NB4 (cell line): ENCODE data around the gene INPP5D.

Experiments
- DNase-seq: peaks from one replicate; pipeline ENCODE4 v3.0.0; 2010; ENCODE audit warnings: low read depth
- H3K4me3 ChIP-seq: one replicate; pipeline ENCODE4 v1.5.1; 2011; ENCODE audit warnings: mild to moderate bottlenecking, low read depth, low read length, moderate library complexity
- MYC ChIP-seq: IDR thresholded peaks from 2 replicates; pipeline ENCODE4 v1.6.1; 2011; ENCODE audit warnings: low read depth, low read length
- POLR2A ChIP-seq: IDR thresholded peaks from 2 replicates; pipeline ENCODE4 v1.6.1; 2011; ENCODE audit warnings: mild to moderate bottlenecking; ENCODE audit not compliant: insufficient read length; ENCODE audit errors: extremely low read depth
- TF ChIP-seq, protein P1 (sequence below): IDR thresholded peaks from 2 replicates; pipeline ENCODE4 v1.6.1; 2011; ENCODE audit warnings: low read depth, low read length
- TF ChIP-seq, protein P2 (sequence below): IDR thresholded peaks from one replicate; pipeline ENCODE4 v1.5.1; 2012; ENCODE audit warnings: low read depth, low read length

Gene INPP5D

DNA sequence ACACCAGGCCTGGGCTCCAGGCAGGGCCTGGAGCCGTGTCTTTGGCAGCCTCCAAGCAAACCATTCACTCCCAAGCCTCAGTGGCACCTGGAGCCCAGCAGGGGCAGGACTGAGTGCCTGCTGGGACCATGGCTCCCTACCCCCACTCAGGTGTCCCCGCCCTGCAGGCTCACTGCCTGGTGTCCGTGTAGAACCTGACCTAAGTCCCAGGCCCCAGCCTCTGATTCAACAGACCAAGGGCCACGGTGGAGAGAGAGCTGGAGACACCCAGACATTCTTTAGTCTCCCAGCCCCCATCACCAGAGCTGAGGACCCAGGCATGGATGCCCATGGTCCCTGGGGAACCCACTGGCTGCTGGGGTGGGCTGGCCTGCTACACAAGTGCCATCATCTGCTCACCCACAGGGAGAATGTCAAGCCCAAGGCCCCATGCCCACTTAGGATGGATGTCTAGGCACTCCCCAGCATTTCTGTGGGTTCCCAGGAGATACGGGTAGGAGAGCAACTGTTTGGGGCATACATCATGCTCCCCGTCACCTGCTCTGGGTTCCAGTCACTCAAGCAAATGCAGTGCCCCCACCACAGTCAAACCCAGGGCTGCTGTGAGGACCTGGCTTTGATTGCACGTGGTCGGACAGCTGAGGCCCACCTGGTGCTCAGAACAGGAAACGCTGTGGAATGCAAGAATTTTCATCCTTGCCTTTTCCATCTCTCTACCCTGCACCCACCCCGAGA is 148.4 kb downstream of the INPP5D start:
- no peak overlapping the region for H3K4me3 ChIP-seq
- DNase-seq = no peak
- TF ChIP-seq MYC (no peak), POLR2A (peak; percentile 9)
- TF ChIP-seq, protein P1, sequence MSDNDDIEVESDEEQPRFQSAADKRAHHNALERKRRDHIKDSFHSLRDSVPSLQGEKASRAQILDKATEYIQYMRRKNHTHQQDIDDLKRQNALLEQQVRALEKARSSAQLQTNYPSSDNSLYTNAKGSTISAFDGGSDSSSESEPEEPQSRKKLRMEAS = no peak
- TF ChIP-seq, protein P2, sequence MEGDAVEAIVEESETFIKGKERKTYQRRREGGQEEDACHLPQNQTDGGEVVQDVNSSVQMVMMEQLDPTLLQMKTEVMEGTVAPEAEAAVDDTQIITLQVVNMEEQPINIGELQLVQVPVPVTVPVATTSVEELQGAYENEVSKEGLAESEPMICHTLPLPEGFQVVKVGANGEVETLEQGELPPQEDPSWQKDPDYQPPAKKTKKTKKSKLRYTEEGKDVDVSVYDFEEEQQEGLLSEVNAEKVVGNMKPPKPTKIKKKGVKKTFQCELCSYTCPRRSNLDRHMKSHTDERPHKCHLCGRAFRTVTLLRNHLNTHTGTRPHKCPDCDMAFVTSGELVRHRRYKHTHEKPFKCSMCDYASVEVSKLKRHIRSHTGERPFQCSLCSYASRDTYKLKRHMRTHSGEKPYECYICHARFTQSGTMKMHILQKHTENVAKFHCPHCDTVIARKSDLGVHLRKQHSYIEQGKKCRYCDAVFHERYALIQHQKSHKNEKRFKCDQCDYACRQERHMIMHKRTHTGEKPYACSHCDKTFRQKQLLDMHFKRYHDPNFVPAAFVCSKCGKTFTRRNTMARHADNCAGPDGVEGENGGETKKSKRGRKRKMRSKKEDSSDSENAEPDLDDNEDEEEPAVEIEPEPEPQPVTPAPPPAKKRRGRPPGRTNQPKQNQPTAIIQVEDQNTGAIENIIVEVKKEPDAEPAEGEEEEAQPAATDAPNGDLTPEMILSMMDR = no peak

DNA sequence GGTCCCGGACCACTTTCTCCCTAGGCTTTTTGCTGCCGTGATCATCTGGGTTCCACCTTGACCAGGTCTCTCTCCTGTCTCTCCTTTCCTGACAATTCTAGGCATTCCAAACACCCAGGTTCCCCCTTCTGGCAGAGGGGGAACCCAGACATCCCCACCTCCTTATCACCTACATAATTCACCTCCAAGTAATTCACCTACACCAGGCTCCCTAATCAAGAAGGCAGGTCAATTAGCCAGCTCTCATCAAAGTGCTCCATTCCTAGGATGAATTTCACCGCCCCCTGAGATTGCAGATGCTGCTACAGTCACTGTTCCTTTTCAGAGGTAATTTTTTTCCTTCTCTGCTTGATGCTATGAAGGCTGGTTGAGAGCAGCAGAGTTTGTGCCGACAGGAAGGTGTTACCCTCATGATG is 149.0 kb downstream of the INPP5D start:
- DNase-seq = no peak
- TF ChIP-seq, protein P2 = no peak
- TF ChIP-seq, protein P1 = no peak
- TF ChIP-seq POLR2A (no peak), MYC (no peak)
- no peak overlapping the region for H3K4me3 ChIP-seq

DNA sequence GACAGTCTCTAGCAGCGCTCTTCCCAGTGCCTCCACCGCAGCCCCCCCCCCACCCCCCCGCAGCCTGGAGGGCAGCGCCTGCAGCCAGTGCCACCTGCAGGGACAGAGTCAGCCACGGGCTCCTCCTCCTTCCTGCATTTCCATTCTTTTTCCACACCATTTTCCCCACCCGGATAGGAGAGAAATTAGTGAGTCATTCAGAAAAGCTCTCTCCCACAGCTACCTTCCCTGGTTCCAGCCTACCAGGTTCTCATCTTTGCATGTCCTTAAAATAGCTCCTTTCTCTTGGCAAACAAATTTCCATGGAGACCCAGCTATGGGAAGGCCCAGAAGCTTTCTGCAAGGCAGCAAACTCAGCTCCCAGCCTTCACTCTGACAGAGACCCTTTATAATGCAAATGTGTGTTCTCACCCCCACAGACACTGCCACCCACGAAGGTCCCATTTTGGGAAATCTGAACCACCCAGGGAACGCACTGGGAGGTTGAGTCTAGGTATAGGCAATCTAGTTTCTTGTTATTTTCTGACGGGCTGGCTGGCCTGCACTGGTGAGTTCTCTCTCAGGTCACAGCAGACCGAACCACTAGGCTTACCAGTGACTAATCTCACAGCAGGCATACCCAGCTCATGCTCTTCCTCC is 149.5 kb downstream of the INPP5D start:
- no peak for DNase-seq
- TF ChIP-seq MYC = no peak
- TF ChIP-seq, protein P2 = no peak
- TF ChIP-seq POLR2A = no peak
- TF ChIP-seq, protein P1 = no peak
- H3K4me3 ChIP-seq = no peak overlapping the region

DNA sequence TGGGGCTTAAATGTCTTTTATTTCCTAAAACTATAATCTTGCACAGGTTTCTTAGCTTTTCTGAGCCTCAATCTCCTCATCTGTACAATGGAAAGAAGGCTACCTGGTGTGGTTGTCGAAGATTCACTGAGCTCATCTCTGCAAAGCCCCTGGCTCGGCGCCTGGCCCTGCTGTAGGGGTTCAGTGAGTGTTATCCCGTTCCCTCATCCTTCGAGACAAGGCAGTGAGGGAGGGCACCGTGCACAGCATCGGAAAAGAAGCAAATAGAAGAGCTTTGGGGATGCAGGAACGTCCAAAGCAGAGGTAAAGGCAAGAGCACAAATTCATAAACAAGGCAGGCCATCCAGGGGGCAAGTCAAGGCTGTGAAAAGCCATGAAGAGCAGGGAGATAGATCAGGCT is 150.1 kb downstream of the INPP5D start:
- H3K4me3 ChIP-seq = no peak overlapping the region
- TF ChIP-seq POLR2A = no peak
- TF ChIP-seq MYC = no peak
- TF ChIP-seq, protein P1 = no peak
- DNase-seq = no peak

DNA sequence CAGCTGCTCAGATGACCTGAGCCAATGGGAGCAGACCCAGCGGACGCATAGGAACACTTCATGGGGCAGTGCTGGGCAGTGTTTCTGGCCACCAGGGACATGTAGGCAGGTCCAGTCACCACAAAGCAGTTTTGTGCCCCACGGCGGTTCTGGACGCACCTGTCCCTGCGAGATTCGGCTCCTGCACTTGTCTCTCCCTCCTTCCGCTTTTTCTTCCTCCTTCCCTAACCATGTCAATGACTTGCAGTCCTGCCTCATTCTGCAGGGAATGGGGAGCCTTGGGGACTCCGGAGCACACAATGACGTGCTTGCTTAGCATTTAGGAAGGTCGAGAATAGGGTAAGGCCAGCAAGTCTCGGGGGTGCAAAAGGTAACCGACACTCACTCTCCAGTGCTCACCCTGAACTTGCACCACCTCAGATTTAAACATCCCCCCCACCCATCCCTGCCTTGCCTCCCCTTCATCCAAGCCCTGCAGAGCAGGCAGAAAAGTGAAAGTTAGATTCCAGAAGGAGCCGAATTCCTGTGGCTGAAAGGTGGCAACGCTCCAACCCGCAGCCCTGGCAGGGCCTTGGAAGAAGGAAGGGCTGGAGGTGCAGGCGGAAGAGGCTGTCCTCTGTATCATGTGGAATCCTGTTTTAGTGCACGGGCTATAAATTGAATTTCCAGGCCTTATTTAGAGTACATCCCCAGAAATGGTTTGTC is 150.9 kb downstream of the INPP5D start:
- no peak overlapping the region for H3K4me3 ChIP-seq
- no peak for DNase-seq
- TF ChIP-seq, protein P2 = no peak
- TF ChIP-seq, protein P1 = no peak
- no peak for TF ChIP-seq MYC
- no peak for TF ChIP-seq POLR2A

DNA sequence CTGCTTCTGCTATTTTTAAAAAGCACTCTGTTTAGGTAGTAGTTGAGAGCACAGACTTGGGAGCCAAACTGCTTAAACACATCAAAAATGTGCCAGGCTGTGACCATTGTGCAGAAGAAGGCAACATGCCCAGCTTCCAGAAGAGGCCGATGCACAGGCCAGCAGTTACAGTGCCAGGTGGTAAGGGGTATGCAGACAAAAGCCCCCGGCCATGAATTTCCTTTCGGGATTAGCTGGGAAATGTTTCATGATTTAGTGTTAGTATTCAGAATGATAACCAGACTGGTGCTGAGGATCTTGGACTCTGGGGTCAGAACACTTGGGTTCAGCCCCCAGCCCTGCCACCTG is 151.4 kb downstream of the INPP5D start:
- no peak overlapping the region for H3K4me3 ChIP-seq

More for the DNA sequence above, 151.4 kb downstream of the INPP5D start:
- TF ChIP-seq, protein P1 = no peak
- TF ChIP-seq MYC (no peak), POLR2A (no peak)
- TF ChIP-seq, protein P2 = no peak
- DNase-seq = no peak
